HCT116 (cell line): ENCODE results near the gene MTIF3. TPM values are rescaled to one million over a fixed set of nuclear protein-coding genes. Genes with fewer than 3 reads are reported as not detected.

Experiments
- ATAC-seq: fragments of 200-7000 bp; cut with Tn5 transposase; 2 replicates; pipeline ENCODE4 v1.9.1; 2020; ENCODE audit warnings: mild to moderate bottlenecking, moderate library complexity
- BruUV-seq: library from RNA; stranded (reverse); fragments of 400-500 nt; replicated peaks from 2 replicates; lab custom pipeline; 2021; lab: Mats Ljungman, UMichigan
- CTCF ChIA-PET: fragments of 300-600 bp; sonication (Branson Sonifier 250); formaldehyde crosslinking; loops from one replicate; lab custom pipeline; 2021; ENCODE audit warnings: antibody characterized with exemption; lab: Charles Lee
- POLR2A ChIA-PET: fragments of 300-600, 350-600 bp; sonication (Branson Sonifier 250); formaldehyde crosslinking; loops from one replicate; lab custom pipeline; 2021; ENCODE audit warnings: antibody characterized with exemption; lab: Charles Lee
- RAD21 ChIA-PET, 2 experiments: fragments of 300-600 bp; sonication (Branson Sonifier 250); formaldehyde crosslinking; loops; one replicate each; lab custom pipeline; 2023; ENCODE audit warnings: low total read pairs in 2 of 2; ENCODE audit not compliant: uncharacterized antibody in 2 of 2, unreplicated experiment in 2 of 2, low non-redundant PET in 1 of 2; lab: Charles Lee
- DNase-seq: peaks from one replicate; pipeline ENCODE4 v3.0.0-alpha.2; 2010; ENCODE audit warnings: low read depth, low spot score
- H2AFZ ChIP-seq: fragments of 200-600 bp; shearing (Covaris generic), sonication (generic); 2 replicates; pipeline ENCODE4 v1.6.1; 2017; ENCODE audit warnings: low read depth, mixed run types, mixed read lengths, antibody characterized with exemption, low read length; ENCODE audit not compliant: poor library complexity, severe bottlenecking
- H3K27ac ChIP-seq: 2 replicates; pipeline ENCODE4 v1.5.1; 2012; ENCODE audit warnings: low read depth, low read length
- H3K27me3 ChIP-seq: fragments of 200-600 bp; sonication (generic); 2 replicates; pipeline ENCODE4 v1.6.1; 2016; ENCODE audit warnings: mixed run types, low read length, mixed read lengths; ENCODE audit not compliant: insufficient read depth
- H3K36me3 ChIP-seq, 2 experiments: fragments of 200-500 bp in 1 of 2; fragments of 200-600 bp in 1 of 2; sonication (Bioruptor generic) in 1 of 2; sonication (generic) in 1 of 2; 2 replicates each; pipeline versions ENCODE4 v1.5.1 to v1.6.1; 2014 to 2016; ENCODE audit warnings: low read length in 2 of 2, inconsistent platforms in 1 of 2, mixed read lengths in 1 of 2, mixed run types in 1 of 2; ENCODE audit not compliant: insufficient read depth in 2 of 2, control insufficient read depth in 1 of 2
- H3K4me1 ChIP-seq, 2 experiments: fragments of 200-600 bp in 1 of 2; sonication (generic) in 1 of 2; 2 replicates each; pipeline versions ENCODE4 v1.5.1 to v1.6.1; 2012 to 2017; ENCODE audit warnings: low read length in 2 of 2, inconsistent platforms in 1 of 2, mild to moderate bottlenecking in 1 of 2, mixed read lengths in 1 of 2, mixed run types in 1 of 2, moderate library complexity in 1 of 2; ENCODE audit not compliant: insufficient read depth in 2 of 2, control insufficient read depth in 1 of 2
- H3K4me2 ChIP-seq: fragments of 200-600 bp; sonication (generic); 2 replicates; pipeline ENCODE4 v1.6.1; 2017; ENCODE audit warnings: mixed run types, low read length, mixed read lengths
- H3K4me3 ChIP-seq, 2 experiments: fragments of 200-600 bp in 1 of 2; sonication (generic) in 1 of 2; replicated peaks in 1 of 2; 2 replicates each; pipeline ENCODE4 v1.5.1; 2011 to 2016; ENCODE audit warnings: low read length in 2 of 2, control low read depth in 1 of 2, low read depth in 1 of 2, mild to moderate bottlenecking in 1 of 2, mixed read lengths in 1 of 2, mixed run types in 1 of 2
- H3K79me2 ChIP-seq: fragments of 200-600 bp; sonication (generic); 2 replicates; pipeline ENCODE4 v1.6.1; 2017; ENCODE audit warnings: mild to moderate bottlenecking, mixed run types, low read length, moderate library complexity, mixed read lengths; ENCODE audit not compliant: insufficient read depth
- H3K9ac ChIP-seq: fragments of 200-600 bp; sonication (generic); 2 replicates; pipeline ENCODE4 v1.6.1; 2016; ENCODE audit warnings: low read length, mixed read lengths
- H3K9me2 ChIP-seq: fragments of 200-600 bp; sonication (generic), shearing (Covaris generic); 2 replicates; pipeline ENCODE4 v1.6.1; 2017; ENCODE audit warnings: mixed run types, mild to moderate bottlenecking, moderate library complexity; ENCODE audit not compliant: insufficient read depth
- H3K9me3 ChIP-seq, 2 experiments: fragments of 200-500 bp in 1 of 2; fragments of 200-600 bp in 1 of 2; sonication (Bioruptor generic) in 1 of 2; sonication (generic) in 1 of 2; 2 replicates each; pipeline ENCODE4 v1.6.1; 2014 to 2017; ENCODE audit warnings: low read length in 2 of 2, mixed read lengths in 2 of 2, inconsistent platforms in 1 of 2, low read depth in 1 of 2, mild to moderate bottlenecking in 1 of 2, mixed run types in 1 of 2, moderate library complexity in 1 of 2; ENCODE audit not compliant: control insufficient read depth in 1 of 2, insufficient read depth in 1 of 2
- H4K20me1 ChIP-seq: fragments of 200-600 bp; sonication (generic), shearing (Covaris generic); 2 replicates; pipeline ENCODE4 v1.6.1; 2017; ENCODE audit warnings: mixed run types, mild to moderate bottlenecking, moderate library complexity; ENCODE audit not compliant: insufficient read depth
- EGR1 ChIP-seq: IDR thresholded peaks from 2 replicates; pipeline ENCODE4 v1.6.1; 2012; ENCODE audit warnings: low read depth
- ELF1 ChIP-seq: IDR thresholded peaks from 2 replicates; pipeline ENCODE4 v1.6.1; 2012; ENCODE audit warnings: low read depth, borderline replicate concordance
- EZH2 ChIP-seq: fragments of 200-600 bp; sonication (generic); IDR thresholded peaks from 2 replicates; pipeline ENCODE4 v1.6.1; 2017; ENCODE audit warnings: antibody characterized with exemption, mixed run types
- EZH2phosphoT487 ChIP-seq: fragments of 200-600 bp; IDR thresholded peaks from 2 replicates; pipeline ENCODE4 v1.6.1; 2018; ENCODE audit warnings: antibody characterized with exemption, borderline replicate concordance
- FOSL1 ChIP-seq: IDR thresholded peaks from 2 replicates; pipeline ENCODE4 v1.6.1; 2012; ENCODE audit warnings: low read depth
- JUND ChIP-seq: IDR thresholded peaks from 2 replicates; pipeline ENCODE4 v1.6.1; 2012
- POLR2A ChIP-seq: IDR thresholded peaks from 2 replicates; pipeline ENCODE4 v1.7.0; 2011; ENCODE audit warnings: borderline replicate concordance; ENCODE audit not compliant: insufficient read depth, insufficient read length; ENCODE audit errors: extremely low read depth
- SRF ChIP-seq: IDR thresholded peaks from 2 replicates; pipeline ENCODE4 v1.6.1; 2012; ENCODE audit warnings: low read depth
- TCF7L2 ChIP-seq: IDR thresholded peaks from 2 replicates; pipeline ENCODE4 v1.7.0; 2011; ENCODE audit warnings: borderline replicate concordance, inconsistent platforms; ENCODE audit not compliant: insufficient read depth, insufficient read length; ENCODE audit errors: extremely low read depth
- YY1 ChIP-seq: IDR thresholded peaks from 2 replicates; pipeline ENCODE4 v1.6.1; 2011; ENCODE audit warnings: low read length, low read depth, moderate library complexity, mild to moderate bottlenecking; ENCODE audit not compliant: insufficient replicate concordance; ENCODE audit errors: extremely low read depth
- ZFX ChIP-seq: fragments of 450-650 bp; IDR thresholded peaks from 2 replicates; pipeline ENCODE4 v1.6.1; 2017
- ZNF274 ChIP-seq: fragments of 200-500 bp; sonication (Bioruptor generic); IDR thresholded peaks from 2 replicates; pipeline ENCODE4 v1.6.1; 2014; ENCODE audit warnings: mild to moderate bottlenecking, low read depth, low read length, inconsistent platforms
- intact Hi-C: fragments of 100-400 bp; cut with micrococcal nuclease; formaldehyde crosslinking; loops from 2 replicates; pipeline ENCODE4 v1.10.0; 2022
- total RNA-seq: library from RNA; stranded (reverse); gene quantifications from one replicate; pipeline ENCODE4 v1.2.1, GENCODE V29; 2021; ENCODE audit not compliant: unreplicated experiment
- TF ChIP-seq, protein P1 (sequence below): IDR thresholded peaks from 2 replicates; pipeline ENCODE4 v1.6.1; 2011; ENCODE audit warnings: mild to moderate bottlenecking, low read length, moderate library complexity; ENCODE audit not compliant: insufficient replicate concordance; ENCODE audit errors: extremely low read depth
- TF ChIP-seq, protein P2 (sequence below): IDR thresholded peaks from 2 replicates; pipeline ENCODE4 v1.6.1; 2012; ENCODE audit warnings: low read depth
- TF ChIP-seq, protein P3 (sequence below): IDR thresholded peaks from 2 replicates; pipeline ENCODE4 v1.6.1; 2012

Gene MTIF3
- total RNA-seq, 1 experiment from 2014 or later, result 27.8 TPM

DNA sequence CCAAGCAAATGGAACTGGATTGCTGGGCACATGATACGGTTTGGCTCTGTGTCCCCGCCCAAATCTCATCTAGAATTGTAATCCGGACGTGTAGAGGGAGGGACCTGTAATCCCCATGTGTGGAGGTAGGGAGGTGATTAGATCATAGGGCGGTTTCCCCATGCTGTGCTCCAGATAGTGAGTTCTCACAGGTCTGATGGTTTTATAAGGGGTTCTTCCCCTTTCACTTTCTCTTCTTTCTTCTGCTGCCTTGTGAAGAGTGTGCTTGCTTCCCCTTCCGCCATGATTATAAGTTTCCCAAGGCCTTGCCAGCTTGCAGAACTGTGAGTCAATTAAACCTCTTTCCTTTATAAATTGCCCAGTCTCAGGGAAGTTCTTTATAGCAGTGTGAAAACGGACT, 32.6 kb upstream of the MTIF3 start:
- Histone ChIP-seq H3K4me3 (no peak overlapping the region), H3K9me3 (no peaks in the 10 kb centered on the region; a peak in 1 of 4 replicates), H2AFZ (no peak overlapping the region), H3K9me2 (no peaks in the 10 kb centered on the region), H3K4me1 (no peaks in the 10 kb centered on the region), H3K27ac (no peak overlapping the region), H3K36me3 (no peaks in the 10 kb centered on the region), H4K20me1 (no peaks in the 10 kb centered on the region), H3K9ac (no peak overlapping the region), H3K4me2 (no peak overlapping the region), H3K27me3 (no peaks in the 10 kb centered on the region), H3K79me2 (no peaks in the 10 kb centered on the region)
- no TSS peak for BruUV-seq
- POLR2A ChIA-PET, result no interaction called here
- CTCF ChIA-PET, result no interaction called here
- intact Hi-C loops, result loop anchor here (5.0 kb wide), 1 partner anchor 344 kb away; no protein-coding TSS in a partner anchor
- ATAC-seq (no peak), DNase-seq (no peak)
- TF ChIP-seq, protein P1, sequence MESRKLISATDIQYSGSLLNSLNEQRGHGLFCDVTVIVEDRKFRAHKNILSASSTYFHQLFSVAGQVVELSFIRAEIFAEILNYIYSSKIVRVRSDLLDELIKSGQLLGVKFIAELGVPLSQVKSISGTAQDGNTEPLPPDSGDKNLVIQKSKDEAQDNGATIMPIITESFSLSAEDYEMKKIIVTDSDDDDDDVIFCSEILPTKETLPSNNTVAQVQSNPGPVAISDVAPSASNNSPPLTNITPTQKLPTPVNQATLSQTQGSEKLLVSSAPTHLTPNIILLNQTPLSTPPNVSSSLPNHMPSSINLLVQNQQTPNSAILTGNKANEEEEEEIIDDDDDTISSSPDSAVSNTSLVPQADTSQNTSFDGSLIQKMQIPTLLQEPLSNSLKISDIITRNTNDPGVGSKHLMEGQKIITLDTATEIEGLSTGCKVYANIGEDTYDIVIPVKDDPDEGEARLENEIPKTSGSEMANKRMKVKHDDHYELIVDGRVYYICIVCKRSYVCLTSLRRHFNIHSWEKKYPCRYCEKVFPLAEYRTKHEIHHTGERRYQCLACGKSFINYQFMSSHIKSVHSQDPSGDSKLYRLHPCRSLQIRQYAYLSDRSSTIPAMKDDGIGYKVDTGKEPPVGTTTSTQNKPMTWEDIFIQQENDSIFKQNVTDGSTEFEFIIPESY, result no peak
- no peak for TF ChIP-seq SRF
- TF ChIP-seq FOSL1, result no peak
- TF ChIP-seq, protein P2, sequence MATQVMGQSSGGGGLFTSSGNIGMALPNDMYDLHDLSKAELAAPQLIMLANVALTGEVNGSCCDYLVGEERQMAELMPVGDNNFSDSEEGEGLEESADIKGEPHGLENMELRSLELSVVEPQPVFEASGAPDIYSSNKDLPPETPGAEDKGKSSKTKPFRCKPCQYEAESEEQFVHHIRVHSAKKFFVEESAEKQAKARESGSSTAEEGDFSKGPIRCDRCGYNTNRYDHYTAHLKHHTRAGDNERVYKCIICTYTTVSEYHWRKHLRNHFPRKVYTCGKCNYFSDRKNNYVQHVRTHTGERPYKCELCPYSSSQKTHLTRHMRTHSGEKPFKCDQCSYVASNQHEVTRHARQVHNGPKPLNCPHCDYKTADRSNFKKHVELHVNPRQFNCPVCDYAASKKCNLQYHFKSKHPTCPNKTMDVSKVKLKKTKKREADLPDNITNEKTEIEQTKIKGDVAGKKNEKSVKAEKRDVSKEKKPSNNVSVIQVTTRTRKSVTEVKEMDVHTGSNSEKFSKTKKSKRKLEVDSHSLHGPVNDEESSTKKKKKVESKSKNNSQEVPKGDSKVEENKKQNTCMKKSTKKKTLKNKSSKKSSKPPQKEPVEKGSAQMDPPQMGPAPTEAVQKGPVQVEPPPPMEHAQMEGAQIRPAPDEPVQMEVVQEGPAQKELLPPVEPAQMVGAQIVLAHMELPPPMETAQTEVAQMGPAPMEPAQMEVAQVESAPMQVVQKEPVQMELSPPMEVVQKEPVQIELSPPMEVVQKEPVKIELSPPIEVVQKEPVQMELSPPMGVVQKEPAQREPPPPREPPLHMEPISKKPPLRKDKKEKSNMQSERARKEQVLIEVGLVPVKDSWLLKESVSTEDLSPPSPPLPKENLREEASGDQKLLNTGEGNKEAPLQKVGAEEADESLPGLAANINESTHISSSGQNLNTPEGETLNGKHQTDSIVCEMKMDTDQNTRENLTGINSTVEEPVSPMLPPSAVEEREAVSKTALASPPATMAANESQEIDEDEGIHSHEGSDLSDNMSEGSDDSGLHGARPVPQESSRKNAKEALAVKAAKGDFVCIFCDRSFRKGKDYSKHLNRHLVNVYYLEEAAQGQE, result no peak
- TF ChIP-seq, protein P3, sequence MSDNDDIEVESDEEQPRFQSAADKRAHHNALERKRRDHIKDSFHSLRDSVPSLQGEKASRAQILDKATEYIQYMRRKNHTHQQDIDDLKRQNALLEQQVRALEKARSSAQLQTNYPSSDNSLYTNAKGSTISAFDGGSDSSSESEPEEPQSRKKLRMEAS, result no peak
- TF ChIP-seq ZNF274, result no peak
- no peak for TF ChIP-seq ZFX
- no peak for TF ChIP-seq TCF7L2
- no peak for TF ChIP-seq EZH2phosphoT487
- TF ChIP-seq YY1, result no peak
- TF ChIP-seq EZH2, result no peak
- no peak for TF ChIP-seq JUND
- TF ChIP-seq EGR1, result no peak
- no peak for TF ChIP-seq ELF1
- TF ChIP-seq POLR2A, result no peak
- RAD21 ChIA-PET, result no interaction called here
